Measurements from ENCODE around the gene SOX6. TPM values are rescaled to one million over a fixed set of nuclear protein-coding genes. Genes with fewer than 3 reads are reported as not detected.
A peak's percentile ranks its signal among the peaks of the same experiment; 100 is the strongest.

Gene SOX6
- polyA plus RNA-seq, 4 donors = 5.6 to 23.2 (median 21.1) TPM

GRCh38 chr11:16322190-16322589 is 34.2 kb downstream of the SOX6 start:
- DNase-seq (ENCODE audit: low read depth in 4 of 4, low spot score in 3 of 4) = no peak

DNA sequence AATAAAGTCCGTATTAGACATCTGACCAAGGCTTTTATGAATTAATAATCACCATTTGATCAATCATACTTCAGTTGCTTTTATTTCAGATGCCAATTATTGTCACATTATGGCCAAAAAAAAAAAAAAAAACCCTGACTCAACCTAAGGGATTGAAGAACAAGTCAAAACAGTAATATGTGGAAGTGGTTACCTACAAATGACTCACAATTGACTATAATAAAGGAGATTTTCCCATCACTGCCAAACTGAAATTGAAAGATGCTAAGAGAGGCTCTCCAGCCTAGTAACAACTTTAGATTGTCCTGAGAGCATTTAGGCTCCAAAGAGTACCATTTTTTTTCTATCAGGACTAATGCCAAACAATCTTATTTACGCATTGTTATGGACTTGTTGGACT is 35.2 kb downstream of the SOX6 start:
- DNase-seq (ENCODE audit: low read depth in 4 of 4, low spot score in 3 of 4) = no peak

GRCh38 chr11:16318320-16318719 is 38.0 kb downstream of the SOX6 start:
- no peak for DNase-seq (ENCODE audit: low read depth in 4 of 4, low spot score in 3 of 4)

DNA sequence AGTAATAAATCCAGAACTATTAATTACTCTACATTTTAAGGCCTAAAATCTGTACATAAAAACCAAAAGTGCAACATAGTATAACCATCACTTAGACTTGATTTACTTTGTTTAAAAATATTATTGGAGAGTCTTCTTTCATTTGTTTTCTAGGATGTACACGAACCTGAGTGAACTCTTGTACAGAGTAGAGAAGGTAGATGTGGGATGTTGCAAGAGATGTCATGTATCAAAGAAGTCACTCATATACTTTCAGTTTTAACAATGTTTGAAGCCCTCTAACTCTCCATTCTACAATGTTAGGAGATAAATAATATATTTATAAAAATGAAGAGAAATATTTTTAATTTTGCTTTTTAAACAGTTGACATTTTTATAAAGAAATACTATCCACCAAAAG is 38.6 kb downstream of the SOX6 start:
- no peak for DNase-seq (ENCODE audit: low read depth in 4 of 4, low spot score in 3 of 4)

- DNase-seq (ENCODE audit: low read depth in 4 of 4, low spot score in 3 of 4) = no peak
Measured at GRCh38 chr11:16313846-16314245, 42.5 kb downstream of the SOX6 start.

- DNase-seq (ENCODE audit: low read depth in 4 of 4, low spot score in 3 of 4) = no peak
Measured at GRCh38 chr11:16312233-16312765, 44.0 kb downstream of the SOX6 start.

DNA sequence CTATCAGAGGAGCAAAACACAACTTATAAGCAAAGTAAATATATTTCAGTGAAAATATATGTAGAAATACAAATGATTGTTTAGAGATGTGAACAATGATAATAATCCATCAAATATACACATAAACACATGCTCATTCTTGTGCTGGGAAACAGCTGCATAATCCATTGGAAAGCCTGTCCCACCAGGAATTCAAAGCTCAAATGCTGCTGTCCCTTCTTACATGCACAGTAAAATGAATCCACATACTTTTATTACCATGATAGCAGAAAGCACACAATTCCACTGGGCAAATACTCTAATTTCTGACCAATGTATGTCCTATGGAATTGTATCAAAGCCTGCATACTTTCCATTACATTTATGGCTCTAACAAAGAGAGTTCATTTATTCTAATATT is 44.5 kb downstream of the SOX6 start:
- DNase-seq (ENCODE audit: low read depth in 4 of 4, low spot score in 3 of 4) = no peak

GRCh38 chr11:16310943-16311342 is 45.4 kb downstream of the SOX6 start:
- DNase-seq (ENCODE audit: low read depth in 4 of 4, low spot score in 3 of 4) = no peak

DNA sequence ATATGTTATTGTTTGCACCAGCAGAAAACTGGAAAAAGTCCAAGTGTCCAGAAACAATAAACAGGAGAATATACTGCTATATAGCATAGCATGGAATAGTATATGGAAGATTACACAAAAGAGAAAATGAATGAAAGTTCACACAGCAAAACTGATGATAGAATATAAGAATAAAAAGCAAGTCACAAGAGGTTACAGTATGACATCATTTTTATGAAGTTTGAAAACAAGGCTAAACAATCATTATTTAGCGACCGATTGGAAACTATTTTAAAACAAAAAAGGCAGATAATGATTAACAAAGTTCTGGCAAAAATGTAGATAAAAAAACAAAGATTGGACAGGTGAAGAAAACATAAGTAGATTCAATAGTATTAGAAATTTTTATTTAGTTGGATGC is 47.1 kb downstream of the SOX6 start:
- DNase-seq (ENCODE audit: low read depth in 4 of 4, low spot score in 3 of 4) = no peak

GRCh38 chr11:16301462-16301861 is 54.9 kb downstream of the SOX6 start:
- no peak for DNase-seq (ENCODE audit: low read depth in 4 of 4, low spot score in 3 of 4)

- no peak for DNase-seq (ENCODE audit: low read depth in 4 of 4, low spot score in 3 of 4)
Measured at GRCh38 chr11:16299884-16300782, 56.2 kb downstream of the SOX6 start.

- no peak for DNase-seq (ENCODE audit: low read depth in 4 of 4, low spot score in 3 of 4)
Measured at GRCh38 chr11:16299390-16299789, 57.0 kb downstream of the SOX6 start.

DNA sequence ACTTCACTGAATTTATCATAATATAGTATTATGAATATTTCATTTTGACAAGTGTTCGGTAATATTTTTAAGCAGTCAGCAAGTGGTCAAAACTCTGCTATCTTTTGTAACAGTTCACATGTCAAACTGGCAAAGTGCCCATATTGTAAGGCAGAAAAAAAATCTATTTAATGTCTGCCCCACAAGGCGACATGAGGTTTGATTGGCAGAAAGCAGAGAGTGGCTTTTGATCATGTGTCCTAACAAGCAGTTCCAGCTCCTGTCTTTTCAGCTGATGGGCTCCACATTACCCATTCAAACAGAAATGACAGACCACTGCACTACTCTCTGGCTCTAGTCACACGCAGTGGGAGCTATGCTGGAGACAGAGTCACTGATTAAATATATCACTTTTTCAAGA is 59.0 kb downstream of the SOX6 start:
- no peak for DNase-seq (ENCODE audit: low read depth in 4 of 4, low spot score in 3 of 4)

DNA sequence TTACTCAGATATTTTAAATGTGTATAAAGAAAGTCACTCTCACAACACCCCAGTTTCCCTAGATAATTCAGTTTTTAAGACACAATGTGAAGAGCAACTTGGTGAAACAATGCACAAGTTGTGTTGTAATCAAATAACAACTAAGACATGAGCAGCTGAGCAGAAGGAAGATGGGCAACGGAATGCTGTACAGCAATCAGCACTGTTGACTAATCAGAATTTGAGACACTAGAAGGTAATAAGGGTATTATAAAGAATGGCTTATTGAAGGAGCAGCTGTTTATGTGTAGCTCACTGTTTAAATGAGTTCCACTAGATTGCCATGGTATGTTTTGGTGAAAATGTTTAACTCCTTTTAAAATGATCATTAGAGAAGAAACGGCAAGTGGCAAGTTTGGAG is 60.1 kb downstream of the SOX6 start:
- no peak for DNase-seq (ENCODE audit: low read depth in 4 of 4, low spot score in 3 of 4)

- no peak for DNase-seq (ENCODE audit: low read depth in 4 of 4, low spot score in 3 of 4)
Measured at GRCh38 chr11:16295592-16295991, 60.8 kb downstream of the SOX6 start.

GRCh38 chr11:16293204-16293681 is 63.1 kb downstream of the SOX6 start:
- DNase-seq (ENCODE audit: low read depth in 4 of 4, low spot score in 3 of 4) = peak in 1 of 4 donors; percentile 35

- DNase-seq (ENCODE audit: low read depth in 4 of 4, low spot score in 3 of 4) = no peak
Measured at GRCh38 chr11:16292167-16292859, 64.0 kb downstream of the SOX6 start.

GRCh38 chr11:16291729-16292128 is 64.6 kb downstream of the SOX6 start:
- DNase-seq (ENCODE audit: low read depth in 4 of 4, low spot score in 3 of 4) = no peak

- no peak for DNase-seq (ENCODE audit: low read depth in 4 of 4, low spot score in 3 of 4)
Measured at GRCh38 chr11:16289541-16289940, 66.8 kb downstream of the SOX6 start.

DNA sequence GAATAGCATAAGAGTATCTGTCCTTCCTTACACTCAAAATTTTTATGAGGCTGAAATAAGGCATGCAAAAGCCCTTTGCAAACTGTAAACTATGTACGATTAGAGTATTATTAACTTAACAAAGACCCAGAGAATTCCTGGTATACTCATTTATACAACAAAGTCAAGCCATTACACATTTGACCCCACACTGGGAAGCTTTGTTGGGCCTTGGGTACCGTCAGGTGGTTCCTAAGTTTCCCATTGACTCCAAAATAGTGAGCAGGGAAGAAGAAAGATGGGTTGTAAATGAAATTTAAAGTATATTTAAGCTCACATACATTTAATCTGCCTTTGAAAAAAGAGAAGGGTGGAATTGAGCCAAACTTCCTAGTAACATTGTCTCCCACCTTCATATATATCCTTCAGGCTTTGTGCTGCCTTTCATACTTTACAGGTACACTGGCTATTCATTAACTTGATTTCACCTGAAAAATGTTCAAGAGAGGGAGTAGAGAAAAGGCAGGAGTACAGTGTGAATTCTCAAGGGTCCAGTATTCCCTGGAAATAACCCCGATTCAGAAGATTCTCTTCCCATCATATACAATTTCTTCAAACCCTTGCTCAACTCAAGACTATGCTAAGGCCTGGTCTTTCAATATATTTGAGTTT is 68.6 kb downstream of the SOX6 start:
- no peak for DNase-seq (ENCODE audit: low read depth in 4 of 4, low spot score in 3 of 4)

GRCh38 chr11:16286095-16286494 is 70.3 kb downstream of the SOX6 start:
- DNase-seq (ENCODE audit: low read depth in 4 of 4, low spot score in 3 of 4) = no peak
